ENCODE measurements around the gene SULT1B1. TPM values are rescaled to one million over a fixed set of nuclear protein-coding genes. Genes with fewer than 3 reads are reported as not detected.

Gene SULT1B1
- total RNA-seq, 1 donor from 2014 or later: not detected

GRCh38 chr4:69763233-69763632 lies 2.8 kb upstream of the SULT1B1 start:
- H3K4me3 ChIP-seq (ENCODE audit: low read depth, low read length): no peak overlapping the region
- no peak for TF ChIP-seq CTCF (IDR thresholded peaks at IDR 0.05; ENCODE audit: insufficient read depth, low read length, poor library complexity, severe bottlenecking)
- H3K27me3 ChIP-seq (ENCODE audit: control insufficient read depth, insufficient read depth, low read length): no peaks in the 10 kb centered on the region
- no peaks in the 10 kb centered on the region for H3K36me3 ChIP-seq (ENCODE audit: control insufficient read depth, insufficient read depth, low read length)
- DNase-seq (ENCODE audit: low read depth): no peak

- H3K4me3 ChIP-seq (ENCODE audit: low read depth, low read length): no peak overlapping the region
Observed at GRCh38 chr4:69759189-69759604, 1.2 kb downstream of the SULT1B1 start.

GRCh38 chr4:69757464-69757863 lies 3.0 kb downstream of the SULT1B1 start:
- no peak for DNase-seq (ENCODE audit: low read depth)
- no peak for TF ChIP-seq CTCF (IDR thresholded peaks at IDR 0.05; ENCODE audit: insufficient read depth, low read length, poor library complexity, severe bottlenecking)
- H3K36me3 ChIP-seq (ENCODE audit: control insufficient read depth, insufficient read depth, low read length): no peaks in the 10 kb centered on the region
- no peaks in the 10 kb centered on the region for H3K27me3 ChIP-seq (ENCODE audit: control insufficient read depth, insufficient read depth, low read length)
- H3K4me3 ChIP-seq (ENCODE audit: low read depth, low read length): no peak overlapping the region

More at GRCh38 chr4:69759189-69759604, 1.2 kb downstream of the SULT1B1 start:
- no peak for TF ChIP-seq CTCF (IDR thresholded peaks at IDR 0.05; ENCODE audit: insufficient read depth, low read length, poor library complexity, severe bottlenecking)
- Histone ChIP-seq H3K36me3 (ENCODE audit: control insufficient read depth, insufficient read depth, low read length) (no peaks in the 10 kb centered on the region), H3K27me3 (ENCODE audit: control insufficient read depth, insufficient read depth, low read length) (no peaks in the 10 kb centered on the region)
- DNase-seq (ENCODE audit: low read depth): no peak

- no peak for TF ChIP-seq CTCF (IDR thresholded peaks at IDR 0.05; ENCODE audit: insufficient read depth, low read length, poor library complexity, severe bottlenecking)
- Histone ChIP-seq H3K27me3 (ENCODE audit: control insufficient read depth, insufficient read depth, low read length) (no peaks in the 10 kb centered on the region), H3K36me3 (ENCODE audit: control insufficient read depth, insufficient read depth, low read length) (no peaks in the 10 kb centered on the region), H3K4me3 (ENCODE audit: low read depth, low read length) (no peak overlapping the region)
- DNase-seq (ENCODE audit: low read depth): no peak
Observed at GRCh38 chr4:69754926-69755580, 5.4 kb downstream of the SULT1B1 start.

GRCh38 chr4:69753686-69754085 lies 6.7 kb downstream of the SULT1B1 start:
- no peak overlapping the region for H3K4me3 ChIP-seq (ENCODE audit: low read depth, low read length)
- no peaks in the 10 kb centered on the region for H3K27me3 ChIP-seq (ENCODE audit: control insufficient read depth, insufficient read depth, low read length)
- no peaks in the 10 kb centered on the region for H3K36me3 ChIP-seq (ENCODE audit: control insufficient read depth, insufficient read depth, low read length)
- no peak for TF ChIP-seq CTCF (IDR thresholded peaks at IDR 0.05; ENCODE audit: insufficient read depth, low read length, poor library complexity, severe bottlenecking)
- no peak for DNase-seq (ENCODE audit: low read depth)

- no peaks in the 10 kb centered on the region for H3K36me3 ChIP-seq (ENCODE audit: control insufficient read depth, insufficient read depth, low read length)
- no peak for TF ChIP-seq CTCF (IDR thresholded peaks at IDR 0.05; ENCODE audit: insufficient read depth, low read length, poor library complexity, severe bottlenecking)
- DNase-seq (ENCODE audit: low read depth): no peak
- H3K4me3 ChIP-seq (ENCODE audit: low read depth, low read length): no peak overlapping the region
- no peaks in the 10 kb centered on the region for H3K27me3 ChIP-seq (ENCODE audit: control insufficient read depth, insufficient read depth, low read length)
Observed at GRCh38 chr4:69750346-69750745, 10.1 kb downstream of the SULT1B1 start.
